Ishikawa (cell line): ENCODE results near the gene TRAF5.

ENCODE experiments used
- CEBPB ChIP-seq: IDR thresholded peaks from 2 replicates; pipeline ENCODE4 v1.6.1; 2012
- CREB1 ChIP-seq: IDR thresholded peaks from 2 replicates; pipeline ENCODE4 v1.6.1; 2012; ENCODE audit warnings: low read depth
- EGR1 ChIP-seq: IDR thresholded peaks from 2 replicates; pipeline ENCODE4 v1.6.1; 2012
- EP300 ChIP-seq: IDR thresholded peaks from 2 replicates; pipeline ENCODE4 v1.6.1; 2012; ENCODE audit warnings: borderline replicate concordance
- FOXM1 ChIP-seq: IDR thresholded peaks from 2 replicates; pipeline ENCODE4 v1.6.1; 2012; ENCODE audit warnings: low read depth, borderline replicate concordance
- MAX ChIP-seq: IDR thresholded peaks from 2 replicates; pipeline ENCODE4 v1.6.1; 2012
- NFIC ChIP-seq: IDR thresholded peaks from 2 replicates; pipeline ENCODE4 v1.6.1; 2012
- RAD21 ChIP-seq: IDR thresholded peaks from 2 replicates; pipeline ENCODE4 v1.6.1; 2012; ENCODE audit warnings: low read depth
- REST ChIP-seq: IDR thresholded peaks from 2 replicates; pipeline ENCODE4 v1.6.1; 2012; ENCODE audit warnings: low read depth, mild to moderate bottlenecking
- TAF1 ChIP-seq: IDR thresholded peaks from 2 replicates; pipeline ENCODE4 v1.6.1; 2012; ENCODE audit warnings: low read depth, mild to moderate bottlenecking
- TCF12 ChIP-seq: IDR thresholded peaks from 2 replicates; pipeline ENCODE4 v1.6.1; 2012; ENCODE audit warnings: low read depth
- TEAD4 ChIP-seq: IDR thresholded peaks from 2 replicates; pipeline ENCODE4 v1.6.1; 2012
- USF1 ChIP-seq: IDR thresholded peaks from 2 replicates; pipeline ENCODE4 v1.6.1; 2012
- YY1 ChIP-seq: IDR thresholded peaks from 2 replicates; pipeline ENCODE4 v1.6.1; 2012; ENCODE audit warnings: low read depth
- ZBTB7A ChIP-seq: IDR thresholded peaks from 2 replicates; pipeline ENCODE4 v1.6.1; 2012; ENCODE audit warnings: low read depth

The TRAF5 gene

GRCh38 chr1:211386921-211387320, 60.3 kb downstream of the TRAF5 start:
- TF ChIP-seq NFIC (no peak), EP300 (no peak), TEAD4 (no peak), RAD21 (no peak), USF1 (no peak), YY1 (no peak)

GRCh38 chr1:211390829-211391228, 64.2 kb downstream of the TRAF5 start:
- TF ChIP-seq CEBPB = peak; percentile 89

- TF ChIP-seq TAF1 (no peak), REST (no peak), CEBPB (no peak), FOXM1 (no peak), MAX (no peak), EGR1 (no peak), USF1 (no peak), TEAD4 (no peak), RAD21 (no peak), YY1 (no peak), NFIC (no peak), ZBTB7A (no peak)
These were observed 66.6 kb downstream of the TRAF5 start for GRCh38 chr1:211393203-211393602.

GRCh38 chr1:211411639-211412038, 85.0 kb downstream of the TRAF5 start:
- no peak for TF ChIP-seq YY1
- TF ChIP-seq EP300 = no peak
- no peak for TF ChIP-seq USF1
- no peak for TF ChIP-seq RAD21
- no peak for TF ChIP-seq TCF12
- TF ChIP-seq MAX = no peak
- TF ChIP-seq FOXM1 = no peak
- TF ChIP-seq CEBPB = no peak
- no peak for TF ChIP-seq REST
- no peak for TF ChIP-seq TEAD4
- TF ChIP-seq CREB1 = no peak
- TF ChIP-seq NFIC = no peak
- TF ChIP-seq TAF1 = no peak
- TF ChIP-seq ZBTB7A = no peak
- no peak for TF ChIP-seq EGR1

GRCh38 chr1:211415700-211416099, 89.1 kb downstream of the TRAF5 start:
- TF ChIP-seq REST (no peak), ZBTB7A (no peak), USF1 (no peak), MAX (no peak), CREB1 (no peak), YY1 (no peak), TAF1 (no peak), TCF12 (no peak), TEAD4 (no peak), EGR1 (no peak), FOXM1 (no peak), CEBPB (no peak), EP300 (no peak), RAD21 (no peak), NFIC (no peak)
